ENCODE results near the gene GPR17. TPM values are rescaled to one million over a fixed set of nuclear protein-coding genes. Genes with fewer than 3 reads are reported as not detected.

Gene GPR17
- total RNA-seq, 1 experiment from 2014 or later = not detected

DNA sequence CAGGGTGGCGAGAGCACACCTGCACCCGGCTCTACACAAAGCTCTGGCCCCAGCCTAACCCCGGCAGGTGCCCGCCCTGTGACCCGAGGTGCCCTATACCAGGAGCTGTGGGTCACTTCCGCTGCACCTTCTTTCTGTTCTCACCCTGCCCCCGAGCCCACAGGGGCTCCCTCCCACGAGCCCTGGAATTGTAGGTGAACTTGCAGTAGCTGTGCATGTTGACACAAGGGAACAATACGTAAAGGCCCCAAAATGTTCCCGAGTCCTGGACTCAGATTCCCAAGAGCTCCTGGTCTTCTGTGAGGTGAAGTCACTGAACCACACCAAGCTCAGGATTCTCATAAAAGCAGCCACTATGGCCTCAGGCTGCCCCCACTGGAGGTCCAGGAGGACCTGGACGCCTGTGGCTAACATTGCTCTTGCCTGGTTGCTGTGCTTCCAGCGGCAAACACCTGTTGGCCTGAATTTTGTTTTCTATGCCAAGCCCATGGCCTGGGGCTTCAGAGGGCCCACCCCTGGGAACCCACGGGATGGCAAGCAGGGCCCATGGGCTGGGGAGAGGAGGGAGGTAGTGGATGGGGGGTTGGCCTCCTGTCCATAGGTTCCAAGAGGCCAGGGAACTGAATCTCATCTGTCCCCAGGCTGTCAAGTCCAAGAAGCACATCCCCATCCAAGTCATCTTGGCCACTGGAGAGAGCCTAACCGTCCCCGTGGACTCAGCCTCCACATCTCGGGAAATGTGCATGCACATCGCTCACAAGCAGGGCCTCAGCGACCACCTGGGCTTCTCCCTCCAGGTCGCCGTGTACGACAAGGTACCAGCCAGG, 23.2 kb upstream of the GPR17 start:
- DNase-seq (ENCODE audit: low read depth, low spot score) = no peak
- Histone ChIP-seq H3K27me3 (ENCODE audit: control insufficient read depth, insufficient read depth, low read length) (no peaks in the 10 kb centered on the region), H3K9me3 (ENCODE audit: control insufficient read depth, insufficient read depth, low read depth, low read length) (no peaks in the 10 kb centered on the region), H3K4me3 (ENCODE audit: low read depth in 2 of 2, low read length in 2 of 2) (no peak overlapping the region), H3K36me3 (ENCODE audit: control insufficient read depth, insufficient read depth, low read length) (no peaks in the 10 kb centered on the region), H3K4me1 (ENCODE audit: control insufficient read depth, insufficient read depth, low read length) (no peaks in the 10 kb centered on the region), H3K27ac (ENCODE audit: low read length) (no peak overlapping the region)
- no peak for TF ChIP-seq SIN3A (IDR thresholded peaks at IDR 0.05; ENCODE audit: borderline replicate concordance, insufficient read depth, low read depth, low read length)
- TF ChIP-seq, protein P1, sequence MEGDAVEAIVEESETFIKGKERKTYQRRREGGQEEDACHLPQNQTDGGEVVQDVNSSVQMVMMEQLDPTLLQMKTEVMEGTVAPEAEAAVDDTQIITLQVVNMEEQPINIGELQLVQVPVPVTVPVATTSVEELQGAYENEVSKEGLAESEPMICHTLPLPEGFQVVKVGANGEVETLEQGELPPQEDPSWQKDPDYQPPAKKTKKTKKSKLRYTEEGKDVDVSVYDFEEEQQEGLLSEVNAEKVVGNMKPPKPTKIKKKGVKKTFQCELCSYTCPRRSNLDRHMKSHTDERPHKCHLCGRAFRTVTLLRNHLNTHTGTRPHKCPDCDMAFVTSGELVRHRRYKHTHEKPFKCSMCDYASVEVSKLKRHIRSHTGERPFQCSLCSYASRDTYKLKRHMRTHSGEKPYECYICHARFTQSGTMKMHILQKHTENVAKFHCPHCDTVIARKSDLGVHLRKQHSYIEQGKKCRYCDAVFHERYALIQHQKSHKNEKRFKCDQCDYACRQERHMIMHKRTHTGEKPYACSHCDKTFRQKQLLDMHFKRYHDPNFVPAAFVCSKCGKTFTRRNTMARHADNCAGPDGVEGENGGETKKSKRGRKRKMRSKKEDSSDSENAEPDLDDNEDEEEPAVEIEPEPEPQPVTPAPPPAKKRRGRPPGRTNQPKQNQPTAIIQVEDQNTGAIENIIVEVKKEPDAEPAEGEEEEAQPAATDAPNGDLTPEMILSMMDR (IDR thresholded peaks at IDR 0.05) = no peak
- no peak for TF ChIP-seq TCF7L2 (IDR thresholded peaks at IDR 0.05; ENCODE audit: low read depth, low read length)
- TF ChIP-seq, protein P2, sequence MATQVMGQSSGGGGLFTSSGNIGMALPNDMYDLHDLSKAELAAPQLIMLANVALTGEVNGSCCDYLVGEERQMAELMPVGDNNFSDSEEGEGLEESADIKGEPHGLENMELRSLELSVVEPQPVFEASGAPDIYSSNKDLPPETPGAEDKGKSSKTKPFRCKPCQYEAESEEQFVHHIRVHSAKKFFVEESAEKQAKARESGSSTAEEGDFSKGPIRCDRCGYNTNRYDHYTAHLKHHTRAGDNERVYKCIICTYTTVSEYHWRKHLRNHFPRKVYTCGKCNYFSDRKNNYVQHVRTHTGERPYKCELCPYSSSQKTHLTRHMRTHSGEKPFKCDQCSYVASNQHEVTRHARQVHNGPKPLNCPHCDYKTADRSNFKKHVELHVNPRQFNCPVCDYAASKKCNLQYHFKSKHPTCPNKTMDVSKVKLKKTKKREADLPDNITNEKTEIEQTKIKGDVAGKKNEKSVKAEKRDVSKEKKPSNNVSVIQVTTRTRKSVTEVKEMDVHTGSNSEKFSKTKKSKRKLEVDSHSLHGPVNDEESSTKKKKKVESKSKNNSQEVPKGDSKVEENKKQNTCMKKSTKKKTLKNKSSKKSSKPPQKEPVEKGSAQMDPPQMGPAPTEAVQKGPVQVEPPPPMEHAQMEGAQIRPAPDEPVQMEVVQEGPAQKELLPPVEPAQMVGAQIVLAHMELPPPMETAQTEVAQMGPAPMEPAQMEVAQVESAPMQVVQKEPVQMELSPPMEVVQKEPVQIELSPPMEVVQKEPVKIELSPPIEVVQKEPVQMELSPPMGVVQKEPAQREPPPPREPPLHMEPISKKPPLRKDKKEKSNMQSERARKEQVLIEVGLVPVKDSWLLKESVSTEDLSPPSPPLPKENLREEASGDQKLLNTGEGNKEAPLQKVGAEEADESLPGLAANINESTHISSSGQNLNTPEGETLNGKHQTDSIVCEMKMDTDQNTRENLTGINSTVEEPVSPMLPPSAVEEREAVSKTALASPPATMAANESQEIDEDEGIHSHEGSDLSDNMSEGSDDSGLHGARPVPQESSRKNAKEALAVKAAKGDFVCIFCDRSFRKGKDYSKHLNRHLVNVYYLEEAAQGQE (IDR thresholded peaks at IDR 0.05; ENCODE audit: insufficient read depth in 1 of 2, low read depth in 2 of 2, low read length in 1 of 2) = no peak
- TF ChIP-seq POLR2AphosphoS5 (IDR thresholded peaks at IDR 0.05; ENCODE audit: low read depth, low read length) = no peak
- ATAC-seq = no peak
- ChIA-PET CTCF (interaction anchor here (0.7 kb wide), 1 partner anchor 18 kb away, joined by 3 read pairs; no protein-coding TSS in a partner anchor), POLR2A (no interaction called here)
- no TSS peak for BruUV-seq (replicated peaks)
- in situ Hi-C loops (cut with HindIII; ENCODE audit: low pct_unique_long_range_greater_than_20kb, low sequenced_read_pairs) = no loop called here
- intact Hi-C loops (cut with micrococcal nuclease; ENCODE audit: unreplicated experiment) = no loop called here

DNA sequence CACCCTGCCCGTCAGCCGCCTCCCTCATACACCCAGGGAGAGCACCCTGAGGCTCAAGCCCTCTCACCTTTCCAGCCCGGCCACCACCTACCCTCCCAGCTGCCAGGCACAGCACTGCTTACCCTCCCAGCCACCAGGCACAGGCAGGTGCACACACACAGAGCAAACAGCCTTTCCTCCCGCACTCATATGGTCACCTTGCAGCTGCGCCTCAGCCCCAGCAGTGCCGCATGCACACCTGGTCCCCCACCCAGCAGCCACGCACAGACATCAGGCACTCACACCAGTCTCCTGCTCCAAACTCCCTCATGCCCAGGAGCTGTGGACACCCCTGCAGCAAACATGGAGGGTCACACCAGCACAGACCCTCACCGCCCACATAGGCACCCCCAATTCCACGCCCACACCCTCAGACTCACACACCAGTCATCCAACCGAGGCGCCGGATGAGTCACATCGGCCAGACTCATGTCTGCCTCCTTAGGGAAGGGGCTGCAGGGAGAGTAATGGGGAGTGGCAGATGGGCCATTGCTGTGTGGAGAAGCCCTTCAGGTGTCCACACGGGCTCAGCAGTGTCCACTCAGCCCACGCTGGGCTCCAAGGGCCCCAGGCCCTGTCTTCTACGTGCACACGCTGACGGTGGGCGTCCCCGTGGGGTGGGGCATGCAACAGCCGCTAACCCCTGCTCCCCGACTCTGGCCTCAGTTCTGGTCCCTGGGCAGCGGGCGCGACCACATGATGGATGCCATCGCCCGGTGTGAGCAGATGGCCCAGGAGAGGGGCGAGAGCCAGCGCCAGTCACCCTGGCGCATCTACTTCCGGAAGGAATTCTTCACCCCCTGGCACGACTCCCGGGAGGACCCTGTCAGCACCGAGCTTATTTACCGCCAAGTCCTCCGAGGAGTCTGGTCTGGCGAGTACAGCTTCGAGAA, 22.3 kb upstream of the GPR17 start:
- Histone ChIP-seq H3K27me3 (ENCODE audit: control insufficient read depth, insufficient read depth, low read length) (no peaks in the 10 kb centered on the region), H3K27ac (ENCODE audit: low read length) (no peak overlapping the region), H3K4me1 (ENCODE audit: control insufficient read depth, insufficient read depth, low read length) (no peaks in the 10 kb centered on the region), H3K36me3 (ENCODE audit: control insufficient read depth, insufficient read depth, low read length) (no peaks in the 10 kb centered on the region), H3K9me3 (ENCODE audit: control insufficient read depth, insufficient read depth, low read depth, low read length) (no peaks in the 10 kb centered on the region), H3K4me3 (ENCODE audit: low read depth in 2 of 2, low read length in 2 of 2) (no peak overlapping the region)
- TF ChIP-seq TCF7L2 (IDR thresholded peaks at IDR 0.05; ENCODE audit: low read depth, low read length) (no peak), POLR2AphosphoS5 (IDR thresholded peaks at IDR 0.05; ENCODE audit: low read depth, low read length) (no peak), SIN3A (IDR thresholded peaks at IDR 0.05; ENCODE audit: borderline replicate concordance, insufficient read depth, low read depth, low read length) (no peak)
- TF ChIP-seq, protein P2 (IDR thresholded peaks at IDR 0.05; ENCODE audit: insufficient read depth in 1 of 2, low read depth in 2 of 2, low read length in 1 of 2) = no peak
- TF ChIP-seq, protein P1 (IDR thresholded peaks at IDR 0.05) = no peak
- ChIA-PET POLR2A (no interaction called here), CTCF (interaction anchor here (0.7 kb wide), 2 partner anchors 19 to 109 kb away, joined by 3 to 11 read pairs; no protein-coding TSS in a partner anchor)
- BruUV-seq (replicated peaks) = no TSS peak
- DNase-seq (ENCODE audit: low read depth, low spot score) (no peak), ATAC-seq (no peak)
- in situ Hi-C loops (cut with HindIII; ENCODE audit: low pct_unique_long_range_greater_than_20kb, low sequenced_read_pairs) (no loop called here), intact Hi-C loops (cut with micrococcal nuclease; ENCODE audit: unreplicated experiment) (no loop called here)
